Kidney tubule cell (primary cell): Measurements from ENCODE around the gene GYS2.

Experiments
- DNase-seq: peaks from one replicate; pipeline ENCODE4 v3.0.0-alpha.2; 2018; ENCODE audit warnings: low spot score

Gene GYS2

DNA sequence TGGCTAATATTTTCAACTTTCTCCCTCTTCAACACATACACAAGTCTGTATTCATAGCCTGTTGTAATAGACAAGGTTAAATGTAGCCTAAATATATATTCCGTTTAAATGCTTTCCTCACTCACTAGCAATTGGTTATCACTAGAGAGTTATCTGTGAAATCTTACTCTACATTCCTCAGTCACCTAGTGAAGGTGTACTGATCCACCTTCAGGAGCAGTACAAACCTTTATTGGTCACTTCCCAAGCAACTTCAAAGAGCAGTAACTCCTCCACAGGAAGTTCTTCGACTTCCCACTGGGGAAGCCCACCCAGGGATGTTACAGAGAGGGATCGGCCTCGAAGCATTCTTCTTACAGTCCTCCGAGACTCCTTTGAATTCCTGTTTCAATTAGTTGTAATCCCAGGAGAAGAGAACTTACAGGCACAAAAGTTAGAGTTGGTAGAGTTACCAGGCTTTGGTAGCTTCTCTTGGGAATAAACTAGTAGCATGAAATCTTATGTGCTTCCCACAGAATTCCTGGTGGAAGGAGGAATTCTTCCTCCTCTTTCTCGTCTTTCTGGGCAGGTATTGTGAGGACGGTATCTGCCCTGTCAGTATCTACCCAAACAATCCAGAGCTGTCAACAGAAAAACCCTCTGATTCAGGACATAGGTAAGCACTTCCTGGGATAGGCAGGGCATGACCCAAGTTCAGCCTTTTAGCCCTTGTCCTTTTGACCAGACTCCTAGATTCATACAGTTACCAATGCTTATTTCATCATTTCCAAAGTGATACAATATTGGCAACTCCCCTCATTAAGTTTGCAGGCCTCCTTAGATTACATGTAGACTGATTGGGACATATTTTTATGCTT, at the start of gene GYS2:
TSS of gene GYS2 (minus strand) at position 603 of the 857 bp plus-strand sequence. CDS start at position 348, 255 bp downstream.
- DNase-seq = no peak

DNA sequence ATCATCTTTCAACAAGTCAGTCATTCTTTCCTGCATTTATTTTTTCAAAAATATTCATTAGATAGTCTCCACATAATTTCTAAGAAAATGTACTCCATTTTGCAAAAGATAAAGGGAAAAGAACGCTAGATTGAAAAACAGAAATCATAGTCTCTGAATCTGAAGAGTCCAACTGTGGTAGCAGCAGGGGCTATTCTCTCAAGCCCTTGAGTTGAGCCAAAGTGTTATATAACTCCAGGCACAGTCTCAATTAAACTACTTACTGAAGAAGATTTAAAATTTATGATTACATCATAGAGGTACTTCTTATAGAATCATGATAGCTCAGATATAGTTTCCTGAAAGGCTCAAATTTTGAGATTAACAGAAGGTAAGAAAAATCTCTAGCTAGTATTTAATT, 47.2 kb upstream of the GYS2 start:
- no peak for DNase-seq

DNA sequence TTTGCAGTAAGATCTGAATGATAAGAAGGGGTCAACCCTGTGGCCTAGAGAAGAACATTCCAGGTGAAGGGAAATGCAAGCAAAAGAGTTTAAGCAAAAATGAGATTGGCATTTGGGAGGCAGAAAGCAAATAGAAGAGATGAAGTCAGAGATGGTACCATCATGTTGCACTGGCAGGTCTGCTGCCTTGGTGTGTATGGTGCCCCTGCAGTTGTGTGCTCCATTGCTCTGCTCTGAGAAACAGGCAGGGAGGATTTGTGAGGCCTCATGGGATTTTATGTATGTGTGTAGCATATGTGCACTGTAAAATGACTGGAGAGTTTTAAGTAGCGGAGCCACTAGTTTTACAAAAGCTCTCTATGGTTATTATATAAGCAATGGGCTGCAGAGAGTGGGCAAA, 46.4 kb upstream of the GYS2 start:
- DNase-seq = no peak

DNA sequence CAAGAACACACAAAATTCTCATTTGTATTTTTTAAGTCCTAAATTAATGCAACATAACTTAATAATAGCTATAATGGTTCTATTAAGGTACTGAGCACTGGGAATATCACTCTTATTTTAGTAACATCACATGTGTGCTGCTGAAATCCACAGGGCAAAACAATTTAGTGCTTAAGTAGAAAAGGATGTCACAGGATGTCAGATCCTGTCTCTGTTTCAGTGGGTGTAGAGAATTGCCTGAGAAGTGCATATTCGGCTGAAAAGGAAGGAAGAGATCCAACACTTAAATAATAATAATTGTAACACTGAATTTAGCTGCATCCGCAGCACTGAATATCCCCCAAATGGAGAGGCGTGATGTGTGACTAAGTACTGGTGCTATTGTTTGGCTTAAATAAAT, 44.4 kb upstream of the GYS2 start:
- no peak for DNase-seq

DNA sequence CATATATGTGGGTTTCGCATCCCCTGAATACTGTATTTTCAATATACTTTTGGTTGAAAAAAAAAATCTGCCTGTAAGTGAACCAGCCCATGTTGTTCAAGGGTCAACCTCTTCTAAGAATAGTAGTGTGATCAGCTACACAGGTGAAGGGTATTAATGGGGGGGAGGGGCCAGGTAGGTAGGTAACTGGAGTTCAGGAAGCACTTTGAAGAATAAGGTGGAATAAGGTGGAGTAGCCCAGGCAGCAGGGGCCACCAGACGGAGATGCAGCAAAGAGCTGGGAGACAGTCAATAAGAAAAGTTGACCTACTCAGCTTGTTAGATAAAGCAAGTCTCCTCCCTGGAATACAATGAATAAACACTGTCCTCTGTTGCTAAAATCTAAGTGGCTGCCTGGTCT, 43.7 kb upstream of the GYS2 start:
- DNase-seq = no peak

DNA sequence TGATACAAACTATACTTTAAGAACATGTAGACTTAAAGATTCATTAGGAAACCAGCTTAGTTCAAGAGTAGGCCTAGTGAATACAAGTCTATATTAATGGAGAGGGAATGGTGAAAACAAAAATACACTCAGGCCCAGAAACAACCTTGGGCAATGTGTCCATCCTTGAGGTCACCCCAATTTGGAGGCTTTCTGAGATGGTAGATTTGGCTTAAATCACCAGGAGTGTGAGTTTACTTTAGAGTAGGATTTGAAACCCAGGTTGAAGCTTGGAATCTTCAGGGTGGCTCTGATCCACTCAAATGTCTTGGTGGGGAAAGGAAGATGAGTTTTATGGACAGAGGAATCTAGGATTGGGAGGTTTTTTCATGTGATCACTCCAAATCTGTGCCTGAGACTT, 42.5 kb upstream of the GYS2 start:
- DNase-seq = no peak

DNA sequence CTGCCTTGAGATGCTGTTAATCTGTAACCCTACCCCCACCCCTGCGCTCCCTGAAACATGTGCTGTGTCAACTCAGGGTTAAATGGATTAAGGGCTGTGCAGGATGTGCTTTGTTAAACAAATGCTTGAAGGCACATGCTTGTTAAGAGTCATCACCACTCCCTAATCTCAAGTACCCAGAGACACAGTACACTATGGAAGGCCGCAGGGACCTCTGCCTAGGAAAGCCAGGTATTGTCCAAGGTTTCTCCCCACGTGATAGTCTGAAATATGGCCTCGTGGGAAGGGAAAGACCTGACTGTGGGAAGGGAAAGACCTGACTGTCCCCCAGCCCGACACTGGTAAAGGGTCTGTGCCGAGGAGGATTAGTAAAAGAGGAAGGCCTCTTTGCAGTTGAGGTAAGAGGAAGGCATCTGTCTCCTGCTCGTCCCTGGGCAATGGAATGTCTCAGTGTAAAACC, 40.4 kb upstream of the GYS2 start:
- peak; percentile 85 for DNase-seq

DNA sequence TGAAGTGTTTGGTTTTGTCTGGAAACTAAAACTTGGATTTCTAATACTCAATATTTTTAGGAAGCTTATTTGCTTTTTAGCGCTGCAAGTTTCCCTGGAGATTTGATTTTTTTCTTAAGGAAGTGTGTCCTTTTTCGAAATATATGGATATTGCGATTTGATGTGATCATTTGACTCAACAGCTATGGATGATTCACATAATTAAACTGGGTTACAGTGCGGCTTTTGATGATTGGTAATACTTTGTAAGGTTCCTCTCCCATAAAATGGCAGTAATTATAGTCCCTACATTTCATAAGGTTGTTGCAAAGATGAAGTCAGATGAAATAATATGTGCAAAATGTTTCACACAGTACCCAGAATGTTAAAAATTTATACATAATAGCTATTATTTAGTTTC, 39.9 kb upstream of the GYS2 start:
- DNase-seq = no peak

DNA sequence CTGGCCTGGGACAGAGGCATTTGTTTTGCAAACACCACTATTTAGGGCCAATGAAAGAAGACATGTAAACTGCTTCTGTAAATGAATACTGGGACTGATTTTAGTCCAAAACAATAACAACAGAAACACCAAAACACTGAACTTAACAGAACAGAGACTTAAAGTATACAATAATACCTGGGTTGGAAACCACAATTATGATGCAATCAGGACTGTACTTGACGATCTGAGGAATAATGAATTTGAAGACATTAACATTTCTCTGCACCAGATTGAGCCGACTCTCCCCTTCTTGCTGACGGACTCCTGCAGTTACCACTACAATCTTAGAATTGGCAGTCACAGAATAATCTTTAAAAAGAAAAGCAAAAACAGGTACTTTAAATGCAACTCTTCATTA, 39.1 kb upstream of the GYS2 start:
- no peak for DNase-seq

DNA sequence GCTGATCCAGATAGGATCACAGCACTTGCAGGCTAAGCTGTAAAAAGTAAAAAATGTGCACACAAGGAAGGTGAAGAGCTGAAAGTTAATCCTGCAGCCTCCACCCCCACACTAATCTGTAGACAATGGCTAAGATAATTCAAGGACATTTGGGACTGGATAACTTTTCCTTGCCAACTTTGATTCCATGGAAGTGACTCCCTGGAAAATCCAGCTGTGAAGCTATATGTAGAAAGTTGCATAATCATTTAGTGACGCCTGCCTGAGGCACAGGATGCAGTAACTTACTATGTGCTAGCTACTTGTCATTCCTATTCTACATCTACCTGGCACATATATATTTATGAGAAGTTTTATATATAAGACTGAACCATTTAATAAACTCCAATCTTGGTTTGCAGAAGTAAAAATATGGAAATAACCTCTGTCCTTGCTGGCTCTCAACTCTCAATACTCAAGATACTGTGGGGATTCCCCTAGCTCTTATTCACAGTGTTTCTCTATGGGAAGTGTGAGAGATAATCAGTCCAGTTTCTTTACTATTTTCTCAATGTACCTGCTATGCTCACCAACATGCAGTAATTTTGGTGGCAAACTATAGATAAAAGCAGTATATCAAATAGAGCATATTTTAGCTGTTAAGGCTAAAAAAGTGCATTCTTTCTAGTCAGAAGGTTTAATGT, 38.2 kb upstream of the GYS2 start:
- no peak for DNase-seq

DNA sequence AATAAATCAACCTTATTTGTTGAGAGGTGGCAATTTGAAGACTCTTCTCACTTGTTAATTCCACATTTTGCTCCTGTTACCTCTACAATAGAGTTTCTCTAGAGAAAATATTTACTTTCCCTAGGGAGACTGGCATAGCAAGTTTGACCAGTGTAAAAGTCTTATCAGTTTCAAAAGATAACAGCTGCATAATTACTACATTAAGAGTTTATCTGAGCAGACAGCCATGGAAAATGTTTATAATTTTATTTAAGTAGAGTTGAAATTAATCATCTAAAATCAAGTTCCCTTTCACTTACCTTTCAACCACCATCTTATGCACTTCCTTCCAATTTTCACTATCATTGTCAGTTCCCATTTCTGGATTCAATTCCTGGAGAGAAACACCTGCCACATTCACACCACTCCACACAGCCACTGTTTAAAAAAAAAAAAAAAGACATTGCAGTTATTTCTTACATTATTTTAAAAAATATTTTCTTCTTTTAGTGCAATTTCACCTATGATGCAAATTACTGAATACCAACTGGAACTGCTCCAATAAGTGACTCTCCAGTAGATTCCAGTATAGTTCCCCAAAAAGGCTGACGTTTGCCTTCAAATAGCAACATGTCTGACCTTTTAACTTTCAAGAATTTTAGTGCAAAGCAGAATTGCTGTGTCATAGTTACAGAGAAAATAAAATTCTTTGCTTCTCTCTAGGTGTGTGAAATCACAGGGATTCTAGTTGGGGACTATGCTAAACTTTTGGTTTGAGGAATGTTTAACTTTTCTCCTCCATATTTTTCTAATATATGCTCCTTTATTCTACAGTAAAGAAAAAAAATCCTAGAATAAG, 33.6 kb upstream of the GYS2 start:
- DNase-seq = peak; percentile 40

DNA sequence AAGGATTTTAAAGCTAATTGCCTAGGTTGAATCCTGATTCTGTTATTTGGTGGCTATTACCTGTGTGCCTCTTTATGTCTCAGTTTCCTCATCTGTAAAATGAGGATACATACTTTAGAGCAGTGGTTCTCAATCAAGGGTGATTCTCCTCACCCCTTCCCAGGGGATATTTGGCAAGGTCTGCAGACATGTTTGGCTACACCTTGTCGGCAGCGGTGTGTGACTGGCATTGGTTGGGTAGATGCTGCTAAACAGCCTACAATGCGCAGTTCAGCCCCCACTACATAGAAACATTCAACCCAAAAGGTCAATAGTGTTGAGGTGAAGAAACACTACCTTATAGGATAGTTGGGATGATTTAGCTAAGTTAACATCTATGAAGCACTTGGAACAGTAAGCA, 29.6 kb upstream of the GYS2 start:
- no peak for DNase-seq

DNA sequence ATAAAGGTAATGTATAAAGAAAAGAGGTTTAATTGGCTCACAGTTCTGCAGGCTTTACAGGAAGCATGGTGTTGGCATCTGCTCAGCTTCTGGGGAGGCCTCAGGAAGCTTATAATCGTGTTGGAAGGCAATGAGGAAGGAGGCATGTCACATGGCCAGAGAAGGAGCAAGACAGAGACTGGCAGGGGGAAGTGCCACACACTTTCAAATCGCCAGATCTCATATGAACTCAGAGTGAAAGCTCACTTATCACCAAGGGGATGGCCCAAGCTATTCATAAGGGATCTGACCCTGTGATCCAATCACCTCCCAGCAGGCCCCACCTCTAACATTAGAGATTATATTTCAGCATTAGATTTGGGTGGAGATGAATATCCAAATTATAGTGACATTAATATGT, 26.7 kb upstream of the GYS2 start:
- no peak for DNase-seq

DNA sequence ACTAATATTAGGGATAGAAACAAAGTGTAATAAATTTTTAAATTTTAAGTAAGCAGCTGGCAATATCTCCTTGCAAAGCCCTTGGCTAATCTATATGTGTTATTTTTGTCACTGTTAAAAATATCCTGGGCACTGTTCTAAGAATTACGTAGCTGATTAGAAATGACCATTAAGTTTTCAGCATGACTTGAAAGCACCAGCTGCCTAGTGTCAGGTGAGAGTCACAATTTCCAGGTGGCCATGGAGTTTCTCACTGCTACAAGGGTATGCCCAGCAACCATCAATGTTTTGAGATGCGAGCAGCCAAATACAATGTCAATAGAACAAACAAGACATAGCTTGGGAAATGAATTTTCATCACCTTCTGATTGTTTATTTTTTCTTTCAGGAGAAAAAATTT, 23.3 kb upstream of the GYS2 start:
- no peak for DNase-seq

DNA sequence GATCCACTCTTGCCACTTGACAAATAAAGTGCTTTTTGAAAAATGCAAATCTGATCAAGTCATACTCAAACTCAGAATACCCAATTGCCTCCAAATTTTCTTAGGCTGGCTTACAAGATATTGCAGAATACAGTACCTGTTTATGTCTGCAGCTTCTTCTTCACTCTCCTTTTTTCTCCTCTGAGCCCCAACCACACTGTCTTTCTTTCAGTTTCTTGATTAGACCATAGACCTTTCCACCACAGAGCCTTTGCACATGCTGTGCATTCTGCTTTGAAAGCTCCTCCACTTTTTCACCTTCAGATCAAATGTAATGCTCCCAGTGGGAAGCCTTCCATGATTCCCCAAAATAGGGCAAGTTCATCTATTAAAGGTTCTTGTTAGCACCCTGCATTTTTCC, 13.9 kb upstream of the GYS2 start:
- DNase-seq = no peak

DNA sequence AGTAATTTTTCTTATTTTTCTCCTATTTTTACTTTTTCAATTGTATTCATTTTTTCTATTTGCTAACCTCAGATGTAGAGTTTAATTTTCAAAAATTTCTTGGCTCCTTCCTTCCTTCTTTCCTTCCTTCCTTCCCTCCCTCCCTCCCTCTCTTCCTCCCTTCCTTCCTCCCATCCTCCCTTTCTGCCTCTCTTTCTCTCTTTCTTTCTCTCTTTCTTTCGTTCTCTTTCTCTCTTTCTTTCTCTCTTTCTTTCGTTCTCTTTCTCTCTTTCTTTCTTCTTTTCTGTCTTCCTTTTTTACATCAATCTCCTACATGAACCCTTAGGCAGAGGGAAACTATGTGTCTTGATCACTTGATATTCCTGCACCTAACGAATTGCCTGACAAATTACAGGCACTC, 12.4 kb upstream of the GYS2 start:
- DNase-seq = no peak

DNA sequence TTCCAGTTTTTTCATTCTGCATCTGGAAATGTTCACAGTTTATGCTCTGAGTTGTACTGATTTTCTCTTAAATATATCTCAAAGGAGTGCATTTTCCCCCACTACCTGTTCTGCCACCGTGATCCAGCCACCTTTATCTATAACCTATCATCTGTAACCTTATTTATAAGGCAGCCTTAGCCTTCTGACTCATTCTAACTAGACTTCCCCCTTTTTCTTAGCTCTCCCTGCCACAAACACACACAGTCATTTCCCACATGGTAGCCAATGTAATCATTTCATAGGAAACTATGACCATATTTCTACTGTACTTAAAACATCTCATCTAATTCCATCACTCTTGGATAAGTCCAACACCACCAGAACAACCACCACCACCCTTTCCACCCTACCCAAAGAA, 10.8 kb upstream of the GYS2 start:
- DNase-seq = peak; percentile 6

DNA sequence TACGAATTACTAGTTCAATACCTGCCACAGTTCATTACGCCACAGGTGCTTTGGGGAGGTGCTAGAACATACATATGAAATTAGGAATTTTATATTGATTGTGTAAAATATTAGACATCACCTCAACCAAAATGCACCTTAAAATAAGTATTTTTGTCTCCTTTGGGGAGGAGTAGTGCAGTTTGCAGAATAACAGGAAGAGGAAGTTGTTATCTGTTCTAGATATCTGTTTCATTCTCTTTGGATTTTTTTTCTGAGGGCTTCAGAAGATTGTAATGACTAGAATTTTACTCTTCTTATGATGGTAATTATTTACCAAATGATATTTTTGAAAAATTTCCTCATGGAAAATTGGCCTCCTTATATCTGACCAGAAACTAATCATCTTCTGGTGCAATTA, 9.9 kb upstream of the GYS2 start:
- no peak for DNase-seq

DNA sequence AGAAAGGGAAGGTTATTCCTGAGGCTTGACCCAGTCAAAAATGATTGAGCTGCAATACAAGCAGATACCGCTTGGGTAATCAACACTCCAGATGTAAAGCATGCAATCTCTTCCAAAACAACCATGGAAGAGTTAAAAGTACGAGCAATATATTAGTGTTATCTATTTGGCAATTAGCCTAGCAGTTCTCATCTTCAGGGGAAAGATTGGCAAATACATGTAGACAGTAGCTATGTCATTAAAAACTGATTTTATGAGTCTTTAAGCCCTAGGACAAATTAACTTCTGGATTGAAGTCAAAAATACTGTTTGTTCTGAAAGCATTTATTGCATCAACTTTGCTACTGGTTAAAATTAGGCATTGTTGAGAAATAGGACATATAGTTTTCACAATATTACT, 9.3 kb upstream of the GYS2 start:
- DNase-seq = no peak

DNA sequence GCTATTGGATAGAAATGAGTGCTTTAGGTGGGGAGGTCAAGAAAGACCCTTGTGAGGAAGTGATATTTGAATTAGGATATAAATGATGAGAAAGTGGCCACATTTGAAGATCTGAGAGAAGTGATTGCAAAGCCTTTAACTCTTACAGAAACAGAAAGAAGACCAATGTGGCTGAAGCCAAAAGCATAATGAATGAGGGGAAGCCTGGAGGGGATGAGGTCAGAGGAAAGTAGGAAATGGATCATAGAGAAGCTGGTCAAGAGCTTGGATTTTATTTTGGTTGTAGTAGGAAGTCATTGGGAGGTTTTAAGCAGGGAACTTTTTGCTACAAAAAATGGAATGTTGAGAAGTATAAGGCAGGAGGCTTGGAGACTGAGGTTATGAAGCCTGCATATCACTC, 3.5 kb upstream of the GYS2 start:
- DNase-seq = no peak

DNA sequence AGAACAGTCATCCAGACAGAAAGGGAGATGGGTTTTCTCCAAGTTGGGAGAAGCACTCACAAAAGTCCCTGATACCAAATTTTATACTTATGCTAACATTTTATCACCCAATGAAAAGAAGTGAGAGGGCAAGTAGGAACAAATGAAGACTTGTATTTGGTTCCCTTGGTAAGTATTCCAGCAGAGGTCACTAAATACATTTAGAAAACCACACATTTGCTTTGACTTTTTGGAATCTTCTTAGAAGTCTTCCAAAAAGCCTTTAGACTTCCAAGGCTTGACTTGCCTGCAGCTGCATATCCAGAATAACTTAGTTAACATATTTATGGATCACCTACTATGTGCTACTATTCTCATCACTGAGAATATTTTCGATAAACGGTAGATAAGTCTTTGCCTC, 3.1 kb upstream of the GYS2 start:
- DNase-seq = peak; percentile 35

DNA sequence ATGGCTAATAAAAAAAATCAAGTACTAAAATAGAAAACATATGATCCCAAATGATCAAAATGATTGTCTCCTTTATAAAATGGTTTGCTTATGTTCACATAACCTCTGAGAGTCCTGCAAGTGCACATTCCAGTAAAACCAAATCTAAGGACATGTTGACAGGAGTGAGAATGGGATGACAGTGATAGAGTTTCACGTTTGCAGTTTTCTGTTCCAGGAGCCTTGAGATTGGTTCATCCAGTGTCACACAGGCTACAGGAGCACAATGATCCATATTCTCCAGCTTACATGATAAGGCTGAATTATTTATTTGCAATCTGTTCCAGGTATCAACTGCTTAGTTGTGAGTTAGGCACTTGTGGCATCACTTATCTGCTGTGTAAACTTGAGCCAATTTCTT, 1.5 kb upstream of the GYS2 start:
- DNase-seq = no peak

DNA sequence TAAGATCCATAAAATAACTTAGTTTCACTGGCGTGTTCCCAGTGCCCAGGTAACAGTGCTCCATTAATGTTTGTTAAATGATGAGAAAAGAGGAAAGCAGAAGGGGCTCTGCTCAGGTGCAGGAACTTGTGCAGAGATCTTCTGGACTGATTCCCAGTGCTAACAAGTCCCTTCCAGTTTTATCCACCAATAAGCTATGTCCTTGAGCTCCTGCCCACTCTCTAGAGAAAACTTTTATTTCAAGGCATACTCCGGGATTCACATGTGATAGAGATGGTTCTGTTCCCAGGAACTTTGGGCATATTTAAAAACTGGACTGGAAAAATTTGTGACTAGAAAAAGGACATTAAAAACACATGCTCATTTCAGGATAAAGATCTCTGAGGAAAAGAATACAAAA, 1.9 kb downstream of the GYS2 start:
- no peak for DNase-seq
